ENCODE measurements around the gene CHKA.
"Not testable (repeated sequence)": the region's sequence is repeated elsewhere in the genome, so short reads cannot be mapped to it uniquely, and the experiment has no call there.

CHKA gene

GRCh38 chr11:68116126-68116525, 5.1 kb downstream of the CHKA start:
- DNase-seq (ENCODE audit: low read depth): no peak

- DNase-seq (ENCODE audit: low read depth): no peak
Measured at GRCh38 chr11:68115285-68115684, 5.9 kb downstream of the CHKA start.

DNA sequence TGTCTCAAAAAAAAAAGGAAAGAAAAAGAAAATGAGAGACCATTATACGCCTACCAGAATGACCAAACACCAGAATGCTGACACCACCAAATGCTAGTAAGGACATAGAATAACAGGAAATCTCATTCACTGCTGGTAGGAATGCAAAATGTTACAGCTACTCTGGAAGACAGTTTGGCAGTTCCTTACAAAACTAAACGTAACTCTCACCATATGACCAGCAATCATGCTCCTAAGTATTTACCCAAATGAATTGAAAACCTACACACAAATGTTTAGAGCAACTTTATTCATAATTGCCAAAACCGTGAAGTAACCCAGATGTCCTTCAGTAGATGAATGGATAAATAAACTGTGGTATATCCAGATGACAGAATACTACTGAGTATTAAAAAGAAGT, 7.2 kb downstream of the CHKA start:
- no peak for DNase-seq (ENCODE audit: low read depth)

- DNase-seq (ENCODE audit: low read depth): peak; percentile 48
Measured at GRCh38 chr11:68107689-68108088, 13.5 kb downstream of the CHKA start.

DNA sequence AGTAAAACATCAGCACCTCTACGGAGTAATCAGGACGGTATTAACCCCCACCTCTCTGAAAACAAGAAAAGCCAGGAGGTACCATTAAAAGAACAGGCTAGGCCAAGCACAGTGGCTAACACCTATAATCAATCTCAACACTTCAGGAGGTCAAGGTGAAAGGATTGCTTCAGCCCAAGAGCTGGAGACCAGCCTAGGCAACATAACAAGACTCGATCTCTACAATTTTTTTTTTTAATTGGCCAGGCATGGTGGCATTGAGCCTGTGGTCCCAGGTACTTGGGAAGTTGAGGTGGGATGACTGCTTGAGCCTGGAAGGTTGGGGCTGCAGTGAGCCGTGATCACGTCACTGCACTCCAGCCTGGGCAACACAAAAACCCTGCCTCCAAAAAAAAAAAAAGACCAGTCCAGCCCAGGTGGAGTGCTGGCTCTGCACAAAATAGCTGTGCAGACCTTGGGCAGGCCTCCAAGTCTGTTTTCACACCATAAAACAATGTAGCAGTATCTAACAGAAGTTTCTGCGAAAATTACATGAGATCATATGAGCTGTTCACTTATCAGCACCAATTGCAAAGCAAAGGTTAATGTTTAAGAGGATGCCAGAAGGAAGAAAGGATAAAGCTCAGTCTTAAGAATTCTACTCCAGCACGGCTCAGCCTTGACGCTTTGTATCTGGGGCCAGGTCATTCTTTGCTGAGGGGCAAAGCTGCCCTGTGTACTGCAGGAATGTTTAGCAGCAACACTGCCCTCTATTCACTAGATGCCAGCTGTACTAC, 14.8 kb downstream of the CHKA start:
- peak; percentile 44 for DNase-seq (ENCODE audit: low read depth)

- peak; percentile 70 for DNase-seq (ENCODE audit: low read depth)
Measured at GRCh38 chr11:68099474-68100405, 21.4 kb downstream of the CHKA start.

GRCh38 chr11:68099057-68099456, 22.1 kb downstream of the CHKA start:
- no peak for DNase-seq (ENCODE audit: low read depth)

DNA sequence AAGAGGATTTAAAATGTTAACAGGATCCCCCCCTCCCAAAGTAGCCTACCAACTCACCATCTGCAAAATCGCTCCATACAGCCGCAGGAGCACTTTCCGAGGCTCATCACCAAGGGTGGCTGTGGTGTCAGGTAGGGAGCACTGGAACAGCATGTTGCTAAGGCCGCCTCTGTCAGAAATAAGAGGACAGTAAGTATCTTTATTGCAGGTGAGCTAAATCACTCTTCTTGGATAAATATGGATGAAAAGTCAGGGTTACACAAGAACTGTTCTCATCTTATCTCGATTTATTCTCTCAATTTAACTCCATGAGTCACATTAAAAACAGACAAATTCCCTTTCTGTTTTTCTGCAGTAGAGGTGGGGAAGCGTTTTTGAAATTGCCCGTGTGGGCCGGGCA, 24.2 kb downstream of the CHKA start:
- peak; percentile 46 for DNase-seq (ENCODE audit: low read depth)

- no peak for DNase-seq (ENCODE audit: low read depth)
Measured at GRCh38 chr11:68093565-68093964, 27.6 kb downstream of the CHKA start.

DNA sequence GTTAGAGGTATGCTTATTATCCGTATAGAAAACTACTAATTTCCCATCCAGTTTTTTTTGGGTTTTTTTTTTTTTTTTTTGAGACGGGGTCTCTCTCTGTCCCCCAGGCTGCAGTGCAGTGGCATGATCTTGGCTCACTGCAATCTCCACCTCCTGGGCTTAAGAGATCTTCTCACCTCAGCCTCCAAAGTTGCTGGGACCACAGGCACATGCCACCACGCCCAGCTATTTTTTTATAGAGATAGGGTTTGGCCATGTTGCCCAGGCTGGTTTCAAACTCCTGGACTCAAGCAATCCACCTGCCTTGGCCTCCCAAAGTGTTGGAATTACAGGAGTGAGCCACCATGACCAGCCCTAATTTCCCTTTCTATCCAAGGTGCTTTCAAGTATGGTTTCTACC, 28.2 kb downstream of the CHKA start:
- not testable (repeated sequence) for DNase-seq (ENCODE audit: low read depth)

GRCh38 chr11:68092411-68092810, 28.8 kb downstream of the CHKA start:
- DNase-seq (ENCODE audit: low read depth): no peak

DNA sequence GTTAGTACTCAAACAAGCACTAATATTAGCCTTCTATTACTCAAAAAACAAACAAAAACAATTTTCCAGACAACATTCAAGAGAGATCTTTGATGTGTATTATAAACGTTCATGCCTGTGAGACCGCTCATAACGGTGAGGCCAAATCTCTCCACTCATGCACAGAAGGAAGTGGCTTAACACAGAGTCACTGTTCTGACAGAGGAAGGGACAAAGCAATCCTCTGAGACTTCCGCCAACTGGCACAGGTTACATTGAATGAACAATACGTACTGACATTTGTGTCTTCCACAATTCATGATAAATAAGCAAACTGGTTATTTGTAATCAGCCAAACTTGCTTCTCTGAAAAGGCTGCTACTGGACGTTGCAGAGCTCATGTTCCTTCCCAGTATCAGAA, 30.5 kb downstream of the CHKA start:
- no peak for DNase-seq (ENCODE audit: low read depth)

- DNase-seq (ENCODE audit: low read depth): no peak
Measured at GRCh38 chr11:68090287-68090686, 30.9 kb downstream of the CHKA start.

GRCh38 chr11:68089679-68090078, 31.5 kb downstream of the CHKA start:
- DNase-seq (ENCODE audit: low read depth): no peak

- peak; percentile 62 for DNase-seq (ENCODE audit: low read depth)
Measured at GRCh38 chr11:68083517-68083916, 37.7 kb downstream of the CHKA start.

- DNase-seq (ENCODE audit: low read depth): peak; percentile 21
Measured at GRCh38 chr11:68082481-68082880, 38.7 kb downstream of the CHKA start.

- no peak for DNase-seq (ENCODE audit: low read depth)
Measured at GRCh38 chr11:68081691-68082090, 39.5 kb downstream of the CHKA start.

DNA sequence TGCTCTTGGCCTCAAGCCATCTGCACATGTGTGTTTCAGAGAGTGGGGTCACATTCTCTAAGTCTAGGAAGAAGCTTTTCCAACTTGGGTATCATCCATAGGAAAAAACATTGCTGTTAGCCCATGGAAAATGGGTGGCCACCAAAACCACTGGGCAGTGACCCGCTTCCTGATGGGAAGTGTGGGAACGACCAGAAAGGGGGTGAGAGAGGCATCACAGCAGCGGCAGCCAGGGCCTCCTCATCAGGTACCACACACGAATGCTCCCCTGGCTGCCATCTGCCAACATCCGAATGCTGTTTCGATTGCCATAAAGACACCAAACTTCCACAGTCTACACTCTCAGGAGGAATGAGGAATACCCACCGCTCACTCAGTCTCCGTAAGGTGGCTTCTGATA, 40.3 kb downstream of the CHKA start:
- no peak for DNase-seq (ENCODE audit: low read depth)

GRCh38 chr11:68077617-68078582, 43.3 kb downstream of the CHKA start:
- no peak for DNase-seq (ENCODE audit: low read depth)

- no peak for DNase-seq (ENCODE audit: low read depth)
Measured at GRCh38 chr11:68076371-68077042, 44.7 kb downstream of the CHKA start.

- no peak for DNase-seq (ENCODE audit: low read depth)
Measured at GRCh38 chr11:68074584-68075352, 46.4 kb downstream of the CHKA start.

Measured in amniotic epithelial cell (primary cell).